GM21526 (cell line): Measurements from ENCODE around the gene RAB15.
"Not testable (repeated sequence)": the region's sequence is repeated elsewhere in the genome, so short reads cannot be mapped to it uniquely, and the experiment has no call there.

ENCODE experiments used
- ATAC-seq: cut with Tn5 transposase; IDR thresholded peaks from one replicate; pipeline ENCODE4 v1.9.1; 2021; ENCODE audit warnings: moderate library complexity; ENCODE audit not compliant: unreplicated experiment, low FRiP score

RAB15 gene

DNA sequence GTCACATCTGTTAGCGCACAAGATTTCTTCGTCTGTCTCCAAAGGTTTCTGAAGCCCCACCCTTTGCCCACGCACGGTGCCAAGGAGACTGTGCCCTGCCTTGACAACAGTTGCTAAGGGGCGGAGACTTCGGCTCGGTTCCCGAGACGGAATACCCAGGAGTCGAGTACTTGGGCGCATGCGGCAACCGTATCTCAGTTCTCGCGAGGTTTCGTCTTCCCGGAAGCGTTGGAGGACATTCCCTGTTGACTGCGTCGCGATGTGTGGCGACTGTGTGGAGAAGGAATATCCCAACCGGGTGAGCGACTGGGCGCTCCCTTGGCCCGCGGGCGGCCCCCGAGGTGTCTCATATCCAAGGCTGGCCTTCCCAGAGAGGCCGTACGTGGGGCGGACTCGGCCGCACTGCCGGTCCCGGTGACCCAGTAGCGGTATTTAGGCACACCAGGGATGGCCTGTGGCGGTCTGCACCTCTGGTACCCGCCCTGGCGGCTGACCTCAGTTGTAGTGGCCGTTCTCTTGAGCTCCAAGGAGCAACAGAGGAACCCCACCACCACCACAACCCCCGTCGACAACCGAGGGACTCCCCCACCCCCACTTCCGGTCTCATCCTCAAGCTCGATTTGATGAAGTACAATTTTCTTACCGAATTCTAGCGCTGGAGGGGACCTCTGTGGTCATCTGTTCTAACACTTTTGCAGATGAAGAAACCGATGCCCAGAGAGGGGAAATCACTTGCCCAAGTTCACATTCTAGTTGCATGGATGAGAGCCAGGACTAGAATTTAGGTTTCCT, 57.7 kb downstream of the RAB15 start, which contains the start of gene CHURC1:
Gene CHURC1, plus strand, starts transcription at position 219 of the 792 bp plus-strand sequence. Its CDS starts 41 bp downstream, at position 260.
- ATAC-seq = peak; percentile 92

DNA sequence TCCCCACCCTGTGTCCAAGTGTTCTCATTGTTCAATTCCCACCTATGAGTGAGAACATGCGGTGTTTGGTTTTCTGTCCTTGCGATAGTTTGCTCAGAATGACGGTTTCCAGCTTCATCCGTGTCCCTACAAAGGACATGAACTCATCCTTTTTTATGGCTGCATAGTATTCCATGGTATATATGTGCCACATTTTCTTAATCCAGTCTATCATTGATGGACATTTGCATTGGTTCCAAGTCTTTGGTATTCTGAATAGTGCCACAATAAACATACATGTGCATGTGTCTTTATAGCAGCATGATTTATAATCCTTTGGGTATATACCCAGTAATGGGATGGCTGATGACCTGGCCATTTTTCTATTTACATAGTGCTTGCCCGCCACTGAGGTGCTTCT, 58.7 kb downstream of the RAB15 start:
- not testable (repeated sequence) for ATAC-seq

DNA sequence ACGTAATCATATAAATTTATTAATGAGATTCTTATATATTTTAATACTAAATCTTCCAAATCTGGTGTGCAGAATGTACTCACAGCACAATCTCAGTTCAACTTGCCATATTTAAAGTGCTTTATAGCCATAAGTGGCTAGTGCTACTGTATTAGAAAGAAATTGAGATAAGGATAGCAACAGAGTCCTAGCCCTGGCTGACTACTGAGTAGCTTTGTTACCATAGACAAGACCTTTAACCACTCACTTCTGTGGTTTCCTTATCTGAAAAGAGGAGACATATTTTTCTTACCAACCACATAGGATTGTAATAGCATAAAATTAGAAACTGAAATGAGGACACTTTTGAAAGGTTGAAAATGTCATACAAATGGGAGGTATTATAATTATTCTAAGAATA, 59.9 kb downstream of the RAB15 start:
- ATAC-seq = no peak

DNA sequence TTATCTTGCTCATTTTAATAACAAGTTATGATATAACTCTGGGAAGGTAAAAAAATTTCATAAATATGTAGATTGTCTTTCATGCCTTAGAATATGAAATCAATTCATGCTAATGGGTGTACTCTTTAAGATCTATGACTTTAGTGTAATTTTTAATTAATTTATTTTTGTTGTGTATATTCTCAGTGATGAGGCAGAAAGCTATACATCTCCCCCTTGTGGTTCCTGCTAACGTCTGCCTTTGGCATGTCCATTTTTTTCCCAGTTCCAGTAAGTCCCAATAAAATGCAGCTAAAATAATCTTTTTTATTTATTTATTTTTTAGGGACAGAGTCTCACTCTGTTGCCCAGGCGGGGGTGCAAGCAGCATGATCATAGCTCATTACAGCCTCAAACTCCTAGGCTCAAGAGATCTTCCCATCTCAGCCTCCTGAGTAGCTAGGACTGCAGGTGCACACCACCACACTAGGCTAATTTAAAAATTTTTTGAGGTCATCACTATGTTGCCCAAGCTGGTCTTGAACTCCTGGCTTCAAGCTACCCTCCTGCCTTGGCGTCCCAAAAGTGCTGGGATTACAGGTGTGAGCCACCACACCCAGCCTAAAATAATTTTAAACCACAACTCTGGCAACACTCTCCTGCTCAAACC, 61.2 kb downstream of the RAB15 start:
- ATAC-seq = no peak

DNA sequence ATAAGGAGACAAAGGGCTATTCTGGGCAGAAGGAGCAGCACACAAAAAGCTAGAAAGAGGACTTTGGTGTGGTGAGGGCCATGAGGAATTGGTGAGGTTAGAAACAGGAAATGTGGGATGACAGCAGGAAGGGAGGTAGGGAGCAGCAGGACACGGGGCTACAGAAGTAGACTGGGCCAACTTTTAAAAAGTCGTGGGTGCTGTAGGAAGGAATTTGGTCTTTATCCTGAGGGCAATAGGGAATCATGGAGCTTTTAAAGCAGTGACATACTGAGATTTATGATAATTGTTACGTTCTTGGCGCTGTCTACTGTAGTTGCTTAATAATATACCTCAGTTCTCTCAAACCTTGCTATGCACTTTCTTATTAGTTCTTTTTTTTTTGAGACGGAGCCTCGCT, 66.1 kb downstream of the RAB15 start:
- no peak for ATAC-seq

DNA sequence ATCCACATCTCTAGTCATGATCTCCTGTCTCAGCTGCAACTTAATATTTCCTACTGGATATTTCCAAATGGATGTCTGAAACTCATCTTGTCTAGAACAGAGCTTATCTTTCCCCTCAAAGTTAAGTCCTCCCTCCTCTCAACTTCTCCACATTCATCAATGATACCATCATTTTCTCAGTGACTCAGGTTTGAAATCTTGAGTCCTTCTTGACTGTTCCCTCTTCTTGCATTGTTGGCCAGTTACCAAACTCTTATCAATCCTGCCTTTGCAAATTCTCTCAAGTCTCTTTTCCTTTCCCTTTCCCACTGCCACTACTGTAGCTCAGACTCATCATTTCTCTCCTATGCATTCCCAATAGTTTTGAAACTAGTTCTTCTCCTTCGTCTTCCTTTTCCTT, 72.2 kb downstream of the RAB15 start:
- ATAC-seq = no peak
